Gastrocnemius medialis (tissue), 4 donors: ENCODE data around the gene ETFDH. TPM values are rescaled to one million over a fixed set of nuclear protein-coding genes. Genes with fewer than 3 reads are reported as not detected.

Experiments used
- ATAC-seq, 2 donors: fragments of 150-250 bp; one replicate each; pipeline ENCODE4 v1.9.1; 2016
- DNase-seq, 2 donors: peaks; one replicate each; pipeline ENCODE4 v3.0.0-alpha.2; 2019
- H3K27ac ChIP-seq, 4 donors: fragments of 200-600 bp; sonication (generic); 1 replicate in 1 of 4; 2 replicates in 3 of 4; pipeline ENCODE4 v1.5.1; 2016 to 2018; ENCODE audit warnings: mild to moderate bottlenecking in 2 of 4, moderate library complexity in 1 of 4
- H3K27me3 ChIP-seq, 3 donors: fragments of 200-600 bp; sonication (generic) in 2 of 3; 1 replicate in 1 of 3; 2 replicates in 2 of 3; pipeline versions ENCODE4 v1.5.1 to v1.6.0; 2016 to 2019; ENCODE audit warnings: mild to moderate bottlenecking in 1 of 3, moderate library complexity in 1 of 3
- H3K36me3 ChIP-seq, 2 donors: fragments of 200-600 bp; sonication (generic) in 1 of 2; one replicate each; pipeline ENCODE4 v1.5.1; 2017 to 2018
- H3K4me1 ChIP-seq, 2 donors: fragments of 200-600 bp; sonication (generic) in 1 of 2; one replicate each; pipeline ENCODE4 v1.5.1; 2016 to 2017; ENCODE audit warnings: mild to moderate bottlenecking in 2 of 2
- H3K4me3 ChIP-seq, 4 donors: fragments of 200-600 bp; sonication (generic) in 3 of 4; 1 replicate in 1 of 4; 2 replicates in 3 of 4; pipeline ENCODE4 v1.5.1; 2016 to 2019; ENCODE audit warnings: mild to moderate bottlenecking in 2 of 4
- H3K9me3 ChIP-seq, 3 donors: fragments of 200-600 bp; sonication (generic) in 2 of 3; 1 replicate in 1 of 3; 2 replicates in 2 of 3; pipeline ENCODE4 v1.5.1; 2016 to 2019
- CTCF ChIP-seq, 5 experiments: fragments of 450-650 bp in 3 of 5; fragments of 200-600 bp in 2 of 5; sonication (generic) in 2 of 5; IDR thresholded peaks in 4 of 5; conservative IDR thresholded peaks in 1 of 5; 1 replicate in 4 of 5; 2 replicates in 1 of 5; pipeline ENCODE4 v1.5.1; 2016 to 2019; ENCODE audit warnings: antibody characterized with exemption in 5 of 5, mild to moderate bottlenecking in 3 of 5, moderate library complexity in 3 of 5
- POLR2A ChIP-seq, 2 donors: fragments of 450-650 bp; IDR thresholded peaks; one replicate each; pipeline ENCODE4 v1.6.1; 2017; ENCODE audit warnings: antibody characterized with exemption in 2 of 2, mild to moderate bottlenecking in 2 of 2, moderate library complexity in 2 of 2
- in situ Hi-C, 4 donors: fragments of 200-750 bp; cut with MboI; loops; one replicate each; pipeline versions ENCODE4 v1.15.0 to v1.8.0; 2017; ENCODE audit warnings: low sequenced_read_pairs in 4 of 4
- intact Hi-C: fragments of 100-400 bp; cut with DNase I; formaldehyde crosslinking; loops from one replicate; pipeline ENCODE4 v1.15.1; 2023; ENCODE audit warnings: low total_unique reads
- total RNA-seq, 4 donors: library from RNA; depleted of rRNA; stranded (reverse); fragments of >200 nt; gene quantifications; one replicate each; pipeline versions ENCODE4 v1.1.0 to v1.2.3, GENCODE V29; 2016

Gene ETFDH
- 10 to 100 TPM; 53.1 to 83.1 (median 62.0) TPM for total RNA-seq

- TF ChIP-seq POLR2A (IDR thresholded peaks at IDR 0.05) (peak; percentile 86 to 91), CTCF (IDR thresholded peaks at IDR 0.05 in 4 of 5, conservative IDR thresholded peaks at IDR 0.05 in 1 of 5) (peak; percentile 64 to 78 (median 76))
- Histone ChIP-seq H3K27me3 (no peaks in the 10 kb centered on the region), H3K27ac (peak within 1 kb of the TSS; percentile 94 to 99 (median 97)), H3K36me3 (no peaks in the 10 kb centered on the region), H3K9me3 (no peaks in the 10 kb centered on the region), H3K4me3 (peak within 1 kb of the TSS; percentile 72 to 93 (median 82)), H3K4me1 (peaks cover 24 to 26% of the 10 kb centered on the region in 2 donors)
- DNase-seq: peak; percentile 97 to 99
- in situ Hi-C loops (loop anchor here in 1 of 4 donors (10.0 kb wide), 1 partner anchor 53 kb away; the partner anchor contains the start of gene PPID), intact Hi-C loops (loop anchor here (1.0 to 5.0 kb wide), 5 partner anchors 47 to 430 kb away; partner anchors contain the start of genes FNIP2, PPID and RAPGEF2)
- ATAC-seq: peak; percentile 89 to 94
Observed at GRCh38 chr4:158671915-158672806, at the start of gene ETFDH. Gene ETFDH, plus strand, starts transcription at chr4:158672296. Its CDS starts 161 bp downstream, at chr4:158672457.

- peaks cover 16 to 21% of the 10 kb centered on the region in 2 donors for H3K4me1 ChIP-seq
- no peaks in the 10 kb centered on the region for H3K27me3 ChIP-seq
- intact Hi-C loops: loop anchor here (1.0 to 2.0 kb wide), 3 partner anchors 46 to 372 kb away; partner anchors contain the start of gene C4orf46
- ATAC-seq (peak; percentile 73 to 82), DNase-seq (peak in 1 of 2 donors; percentile 3)
- no peak for TF ChIP-seq POLR2A (IDR thresholded peaks at IDR 0.05)
- TF ChIP-seq CTCF (IDR thresholded peaks at IDR 0.05 in 4 of 5, conservative IDR thresholded peaks at IDR 0.05 in 1 of 5): peak; percentile 52 to 72 (median 68)
- no peaks in the 10 kb centered on the region for H3K9me3 ChIP-seq
- peak overlapping the region in 2 of 4 donors; percentile 5 to 9 for H3K4me3 ChIP-seq
- H3K27ac ChIP-seq: peak overlapping the region; percentile 55 to 82 (median 70)
- in situ Hi-C loops: loop anchor here (5.0 to 25.0 kb wide), 4 partner anchors 370 to 638 kb away; no protein-coding TSS in a partner anchor
- no peaks in the 10 kb centered on the region for H3K36me3 ChIP-seq
Observed at GRCh38 chr4:158624889-158625478, 47.1 kb upstream of the ETFDH start.

GRCh38 chr4:158625544-158625943 is 46.6 kb upstream of the ETFDH start:
- Histone ChIP-seq H3K9me3 (no peaks in the 10 kb centered on the region), H3K4me1 (peaks cover 16 to 21% of the 10 kb centered on the region in 2 donors), H3K4me3 (peak overlapping the region in 2 of 4 donors; percentile 5 to 9), H3K36me3 (no peaks in the 10 kb centered on the region), H3K27me3 (no peaks in the 10 kb centered on the region), H3K27ac (peak overlapping the region; percentile 55 to 82 (median 70))
- DNase-seq (no peak), ATAC-seq (peak; percentile 96 to 97)
- in situ Hi-C loops (loop anchor here in 3 of 4 donors (10.0 to 25.0 kb wide), 2 partner anchors 371 to 638 kb away; no protein-coding TSS in a partner anchor), intact Hi-C loops (loop anchor here (1.0 to 2.0 kb wide), 3 partner anchors 46 to 372 kb away; partner anchors contain the start of gene C4orf46)
- TF ChIP-seq CTCF (IDR thresholded peaks at IDR 0.05 in 4 of 5, conservative IDR thresholded peaks at IDR 0.05 in 1 of 5): no peak
- TF ChIP-seq POLR2A (IDR thresholded peaks at IDR 0.05): no peak

- H3K4me1 ChIP-seq: peaks cover 0 to 9% of the 10 kb centered on the region in 2 donors
- DNase-seq: no peak
- no peak for ATAC-seq
- H3K9me3 ChIP-seq: no peaks in the 10 kb centered on the region
- H3K4me3 ChIP-seq: no peak overlapping the region
- no peak overlapping the region for H3K27ac ChIP-seq
- TF ChIP-seq POLR2A (IDR thresholded peaks at IDR 0.05): no peak
- no peak for TF ChIP-seq CTCF (IDR thresholded peaks at IDR 0.05 in 4 of 5, conservative IDR thresholded peaks at IDR 0.05 in 1 of 5)
- intact Hi-C loops: no loop called here
- no peaks in the 10 kb centered on the region for H3K36me3 ChIP-seq
- in situ Hi-C loops: loop anchor here in 2 of 4 donors (25.0 kb wide), 1 partner anchor 644 kb away; no protein-coding TSS in a partner anchor
- H3K27me3 ChIP-seq: no peaks in the 10 kb centered on the region
Observed at GRCh38 chr4:158630893-158631292, 41.2 kb upstream of the ETFDH start.
